ENCODE results near the gene BARHL1. TPM values are rescaled to one million over a fixed set of nuclear protein-coding genes. Genes with fewer than 3 reads are reported as not detected.

BARHL1 gene
- total RNA-seq, 4 donors from 2014 or later: not detected

DNA sequence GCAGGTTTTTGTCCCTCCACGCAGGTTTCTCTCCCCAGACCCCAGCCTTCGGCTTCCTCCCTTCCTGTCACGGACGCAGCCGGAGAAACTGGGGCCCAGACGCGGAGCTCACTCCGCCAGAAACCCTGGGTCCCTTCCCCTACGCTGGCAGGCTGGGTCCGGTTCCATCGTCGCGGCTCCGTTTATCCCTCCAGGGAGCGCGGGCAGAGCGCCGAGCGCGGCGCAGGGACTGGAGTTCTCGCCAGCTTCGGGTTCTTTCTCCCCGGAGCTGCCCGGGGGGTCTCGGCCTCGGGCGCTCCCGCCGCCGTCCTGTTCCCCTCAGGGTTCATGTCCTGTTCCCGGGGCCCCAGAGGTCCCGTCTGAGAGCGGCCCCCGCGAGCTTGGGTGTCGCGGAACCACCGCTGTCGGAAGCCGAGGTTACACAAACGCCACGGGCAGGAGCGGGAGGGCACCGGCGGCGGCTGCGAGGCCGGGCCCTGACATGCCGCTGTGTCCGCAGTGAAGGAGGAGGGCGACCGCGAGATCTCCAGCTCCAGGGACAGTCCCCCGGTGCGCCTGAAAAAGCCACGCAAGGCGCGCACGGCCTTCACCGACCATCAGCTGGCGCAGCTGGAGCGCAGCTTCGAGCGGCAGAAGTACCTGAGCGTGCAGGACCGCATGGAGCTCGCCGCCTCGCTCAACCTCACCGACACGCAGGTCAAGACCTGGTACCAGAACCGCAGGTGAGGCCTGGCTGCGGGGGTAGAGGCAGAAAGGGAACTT lies 4.6 kb downstream of the BARHL1 start:
- Histone ChIP-seq H3K9me3 (no peaks in the 10 kb centered on the region), H3K4me3 (no peak overlapping the region), H3K36me3 (no peaks in the 10 kb centered on the region), H3K27ac (replicated peaks in 1 of 4) (no peak overlapping the region), H3K4me1 (peaks cover 2 to 42% (median 35%) of the 10 kb centered on the region in 4 donors), H3K27me3 (peaks cover 10 to 100% (median 89%) of the 10 kb centered on the region in 4 donors)
- 3% methylated on average over 8 of the region's 74 CpGs for WGBS
- TF ChIP-seq POLR2AphosphoS5 (IDR thresholded peaks at IDR 0.05) (no peak), CTCF (IDR thresholded peaks at IDR 0.05) (no peak), POLR2A (IDR thresholded peaks at IDR 0.05; ENCODE audit: low read depth) (no peak), EP300 (IDR thresholded peaks at IDR 0.05) (no peak)
- no peak for DNase-seq (ENCODE audit: extremely low spot score)
- intact Hi-C loops (cut with DNase I): no loop called here

DNA sequence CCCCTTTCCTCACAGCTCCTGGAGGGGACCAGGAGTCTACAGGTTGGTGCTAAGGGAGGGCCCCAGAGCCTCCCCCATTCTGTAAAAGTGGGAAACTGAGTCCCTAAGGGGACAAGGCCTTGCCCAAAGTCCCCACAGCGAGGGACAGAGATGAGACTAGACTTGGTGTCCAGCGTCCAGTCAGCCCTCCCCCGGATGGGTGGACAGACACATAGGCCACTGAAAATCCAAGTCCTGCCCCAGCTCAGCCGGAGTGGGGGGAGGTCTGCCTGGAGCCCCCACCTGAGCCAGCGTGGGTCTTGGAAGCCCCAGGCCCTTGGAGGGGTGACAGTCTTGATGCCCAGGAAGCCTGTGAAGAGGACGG lies 5.2 kb downstream of the BARHL1 start:
- no peaks in the 10 kb centered on the region for H3K36me3 ChIP-seq
- no peak for TF ChIP-seq EP300 (IDR thresholded peaks at IDR 0.05)
- TF ChIP-seq POLR2AphosphoS5 (IDR thresholded peaks at IDR 0.05): no peak
- TF ChIP-seq POLR2A (IDR thresholded peaks at IDR 0.05; ENCODE audit: low read depth): no peak
- no peak for TF ChIP-seq CTCF (IDR thresholded peaks at IDR 0.05)
- no peak for DNase-seq (ENCODE audit: extremely low spot score)
- no peaks in the 10 kb centered on the region for H3K9me3 ChIP-seq
- no peak overlapping the region for H3K27ac ChIP-seq (replicated peaks in 1 of 4)
- intact Hi-C loops (cut with DNase I): no loop called here
- WGBS: 17% methylated on average over 3 of the region's 6 CpGs
- peaks cover 10 to 100% (median 86%) of the 10 kb centered on the region in 4 donors for H3K27me3 ChIP-seq
- no peak overlapping the region for H3K4me3 ChIP-seq
- H3K4me1 ChIP-seq: peaks cover 0 to 36% (median 30%) of the 10 kb centered on the region in 4 donors

GRCh38 chr9:132588098-132588497 lies 5.7 kb downstream of the BARHL1 start:
- no peak overlapping the region for H3K4me3 ChIP-seq
- 47% methylated on average over 12 of the region's 12 CpGs for WGBS
- peaks cover 0 to 35% (median 29%) of the 10 kb centered on the region in 4 donors for H3K4me1 ChIP-seq
- H3K9me3 ChIP-seq: no peaks in the 10 kb centered on the region
- peaks cover 0 to 1% (median 0%) of the 10 kb centered on the region in 4 donors for H3K36me3 ChIP-seq
- H3K27me3 ChIP-seq: peaks cover 6 to 94% (median 82%) of the 10 kb centered on the region in 4 donors
- intact Hi-C loops (cut with DNase I): no loop called here
- no peak overlapping the region for H3K27ac ChIP-seq (replicated peaks in 1 of 4)
- TF ChIP-seq POLR2AphosphoS5 (IDR thresholded peaks at IDR 0.05) (no peak), CTCF (IDR thresholded peaks at IDR 0.05) (no peak), POLR2A (IDR thresholded peaks at IDR 0.05; ENCODE audit: low read depth) (no peak)
- no peak for DNase-seq (ENCODE audit: extremely low spot score)

GRCh38 chr9:132588501-132589147 lies 6.2 kb downstream of the BARHL1 start:
- Histone ChIP-seq H3K27me3 (peaks cover 6 to 93% (median 76%) of the 10 kb centered on the region in 4 donors), H3K4me3 (no peak overlapping the region), H3K4me1 (peaks cover 0 to 35% (median 29%) of the 10 kb centered on the region in 4 donors), H3K36me3 (peaks cover 0 to 7% (median 3%) of the 10 kb centered on the region in 4 donors), H3K9me3 (no peaks in the 10 kb centered on the region), H3K27ac (replicated peaks in 1 of 4) (no peak overlapping the region)
- intact Hi-C loops (cut with DNase I): no loop called here
- TF ChIP-seq EP300 (IDR thresholded peaks at IDR 0.05): no peak
- no peak for TF ChIP-seq POLR2AphosphoS5 (IDR thresholded peaks at IDR 0.05)
- TF ChIP-seq CTCF (IDR thresholded peaks at IDR 0.05): no peak
- TF ChIP-seq POLR2A (IDR thresholded peaks at IDR 0.05; ENCODE audit: low read depth): no peak
- WGBS: 8% methylated on average over 15 of the region's 28 CpGs
- DNase-seq (ENCODE audit: extremely low spot score): no peak
